SK-N-SH treated with all-trans-retinoic acid at 6 μM for 48 hours (cell line): ENCODE data around the gene VPS13A.

Experiments
- TF ChIP-seq, protein P1 (sequence below): fragments of 250-450 bp; sonication (Bioruptor Pico); IDR thresholded peaks from 2 replicates; pipeline ENCODE4 v1.8.0; 2020; ENCODE audit warnings: mild to moderate bottlenecking, moderate library complexity, borderline replicate concordance
- TF ChIP-seq, protein P2 (sequence below): fragments of 250-450 bp; sonication (Bioruptor Pico); IDR thresholded peaks from 2 replicates; pipeline ENCODE4 v1.8.0; 2021; ENCODE audit warnings: low read depth, mild to moderate bottlenecking, moderate library complexity, borderline replicate concordance

DNA sequence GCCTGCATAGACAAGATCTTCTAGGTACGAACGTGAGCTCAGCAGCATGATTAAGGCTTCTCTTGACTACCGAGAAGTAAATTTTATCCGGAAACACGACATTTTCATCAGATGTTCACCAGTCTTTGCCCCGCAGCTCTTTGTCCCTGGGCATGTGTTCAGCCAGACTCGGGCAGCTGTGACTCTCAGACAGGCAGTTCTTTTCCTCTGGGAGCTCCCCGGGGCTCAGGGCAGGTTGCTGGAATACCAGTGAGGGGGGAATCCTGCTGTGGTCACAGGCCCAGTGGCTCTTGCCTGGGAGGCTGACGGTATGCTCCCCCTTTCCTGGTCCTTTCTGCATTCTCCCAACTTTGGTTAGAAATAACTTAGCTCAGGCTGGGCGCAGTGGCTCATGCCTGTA, 284.7 kb downstream of the VPS13A start:
- TF ChIP-seq, protein P1, sequence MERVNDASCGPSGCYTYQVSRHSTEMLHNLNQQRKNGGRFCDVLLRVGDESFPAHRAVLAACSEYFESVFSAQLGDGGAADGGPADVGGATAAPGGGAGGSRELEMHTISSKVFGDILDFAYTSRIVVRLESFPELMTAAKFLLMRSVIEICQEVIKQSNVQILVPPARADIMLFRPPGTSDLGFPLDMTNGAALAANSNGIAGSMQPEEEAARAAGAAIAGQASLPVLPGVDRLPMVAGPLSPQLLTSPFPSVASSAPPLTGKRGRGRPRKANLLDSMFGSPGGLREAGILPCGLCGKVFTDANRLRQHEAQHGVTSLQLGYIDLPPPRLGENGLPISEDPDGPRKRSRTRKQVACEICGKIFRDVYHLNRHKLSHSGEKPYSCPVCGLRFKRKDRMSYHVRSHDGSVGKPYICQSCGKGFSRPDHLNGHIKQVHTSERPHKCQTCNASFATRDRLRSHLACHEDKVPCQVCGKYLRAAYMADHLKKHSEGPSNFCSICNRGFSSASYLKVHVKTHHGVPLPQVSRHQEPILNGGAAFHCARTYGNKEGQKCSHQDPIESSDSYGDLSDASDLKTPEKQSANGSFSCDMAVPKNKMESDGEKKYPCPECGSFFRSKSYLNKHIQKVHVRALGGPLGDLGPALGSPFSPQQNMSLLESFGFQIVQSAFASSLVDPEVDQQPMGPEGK (CRISPR knock-in tag): no peak
- TF ChIP-seq, protein P2, sequence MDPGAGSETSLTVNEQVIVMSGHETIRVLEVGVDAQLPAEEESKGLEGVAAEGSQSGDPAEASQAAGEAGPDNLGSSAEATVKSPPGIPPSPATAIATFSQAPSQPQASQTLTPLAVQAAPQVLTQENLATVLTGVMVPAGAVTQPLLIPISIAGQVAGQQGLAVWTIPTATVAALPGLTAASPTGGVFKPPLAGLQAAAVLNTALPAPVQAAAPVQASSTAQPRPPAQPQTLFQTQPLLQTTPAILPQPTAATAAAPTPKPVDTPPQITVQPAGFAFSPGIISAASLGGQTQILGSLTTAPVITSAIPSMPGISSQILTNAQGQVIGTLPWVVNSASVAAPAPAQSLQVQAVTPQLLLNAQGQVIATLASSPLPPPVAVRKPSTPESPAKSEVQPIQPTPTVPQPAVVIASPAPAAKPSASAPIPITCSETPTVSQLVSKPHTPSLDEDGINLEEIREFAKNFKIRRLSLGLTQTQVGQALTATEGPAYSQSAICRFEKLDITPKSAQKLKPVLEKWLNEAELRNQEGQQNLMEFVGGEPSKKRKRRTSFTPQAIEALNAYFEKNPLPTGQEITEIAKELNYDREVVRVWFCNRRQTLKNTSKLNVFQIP (CRISPR knock-in tag): no peak
